WTC11 (cell line): ENCODE data around the gene PDE4B. TPM values are rescaled to one million over a fixed set of nuclear protein-coding genes. Genes with fewer than 3 reads are reported as not detected.

ENCODE experiments used
- ATAC-seq: fragments of 200-7000 bp; cut with Tn5 transposase; 2 replicates; pipeline ENCODE4 v1.10.0; 2021; ENCODE audit warnings: mild to moderate bottlenecking, moderate library complexity
- CTCF ChIA-PET: fragments of 300-600 bp; sonication (Branson Sonifier 250); formaldehyde crosslinking; loops from one replicate; lab custom pipeline; 2021; ENCODE audit warnings: antibody characterized with exemption; lab: Charles Lee
- POLR2A ChIA-PET: fragments of 350-600 bp; sonication (Branson Sonifier 250); formaldehyde crosslinking; loops from one replicate; lab custom pipeline; 2021; ENCODE audit warnings: antibody characterized with exemption; lab: Charles Lee
- DNase-seq: peaks from one replicate; pipeline ENCODE4 v3.0.0; 2021; ENCODE audit warnings: low spot score
- H3K27ac Mint-ChIP-seq: 2 replicates; pipeline ENCODE4 v1.8.0; 2021; ENCODE audit warnings: mixed read lengths
- H3K27me3 Mint-ChIP-seq: 2 replicates; pipeline ENCODE4 v1.8.0; 2021; ENCODE audit warnings: low read depth, mild to moderate bottlenecking, moderate library complexity, mixed read lengths
- H3K36me3 Mint-ChIP-seq: 2 replicates; pipeline ENCODE4 v1.8.0; 2021; ENCODE audit warnings: mixed read lengths
- H3K4me1 Mint-ChIP-seq: 2 replicates; pipeline ENCODE4 v1.8.0; 2022; ENCODE audit warnings: mixed read lengths
- H3K4me3 Mint-ChIP-seq: 2 replicates; pipeline ENCODE4 v1.8.0; 2021; ENCODE audit warnings: mild to moderate bottlenecking, moderate library complexity, mixed read lengths
- H3K9me3 Mint-ChIP-seq: 2 replicates; pipeline ENCODE4 v1.8.0; 2021; ENCODE audit warnings: mixed read lengths
- AR ChIP-seq: fragments of 250-450 bp; sonication (Bioruptor Pico); IDR thresholded peaks from 2 replicates; pipeline ENCODE4 v1.9.0; 2021; ENCODE audit warnings: mild to moderate bottlenecking
- CBFB ChIP-seq: sonication (generic); formaldehyde crosslinking; IDR thresholded peaks from 2 replicates; pipeline ENCODE4 v1.8.1; 2022; ENCODE audit warnings: mild to moderate bottlenecking, low read depth, missing genetic modification reagents
- ERG ChIP-seq: fragments of 250-450 bp; sonication (Bioruptor Pico); IDR thresholded peaks from 2 replicates; pipeline ENCODE4 v1.8.0; 2021; ENCODE audit warnings: mild to moderate bottlenecking
- ESRRA ChIP-seq: sonication (generic); formaldehyde crosslinking; IDR thresholded peaks from 2 replicates; pipeline ENCODE4 v1.8.1; 2022; ENCODE audit warnings: mild to moderate bottlenecking, missing genetic modification reagents, borderline replicate concordance
- ETV6 ChIP-seq: sonication (generic); formaldehyde crosslinking; IDR thresholded peaks from 2 replicates; pipeline ENCODE4 v1.8.1; 2022; ENCODE audit warnings: mild to moderate bottlenecking, missing genetic modification reagents
- FOXP1 ChIP-seq: sonication (generic); formaldehyde crosslinking; IDR thresholded peaks from 2 replicates; pipeline ENCODE4 v1.8.0; 2022; ENCODE audit warnings: missing genetic modification reagents, mild to moderate bottlenecking, moderate library complexity, borderline replicate concordance
- HMGXB4 ChIP-seq: sonication (generic); formaldehyde crosslinking; IDR thresholded peaks from 2 replicates; pipeline ENCODE4 v1.8.1; 2023; ENCODE audit warnings: mild to moderate bottlenecking, moderate library complexity, missing genetic modification reagents
- IRF1 ChIP-seq: sonication (generic); formaldehyde crosslinking; IDR thresholded peaks from 2 replicates; pipeline ENCODE4 v1.8.0; 2023; ENCODE audit warnings: missing genetic modification reagents
- MXD4 ChIP-seq: fragments of 250-450 bp; sonication (Bioruptor Pico); IDR thresholded peaks from 2 replicates; pipeline ENCODE4 v1.8.0; 2021; ENCODE audit warnings: mild to moderate bottlenecking, moderate library complexity, borderline replicate concordance
- NFYB ChIP-seq: sonication (generic); formaldehyde crosslinking; conservative IDR thresholded peaks from 2 replicates; pipeline ENCODE4 v1.8.0; 2022; ENCODE audit warnings: low read depth, missing genetic modification reagents
- PRDM15 ChIP-seq: sonication (generic); formaldehyde crosslinking; IDR thresholded peaks from 2 replicates; pipeline ENCODE4 v1.8.0; 2022; ENCODE audit warnings: missing genetic modification reagents
- TEAD4 ChIP-seq: sonication (generic); formaldehyde crosslinking; IDR thresholded peaks from 2 replicates; pipeline ENCODE4 v1.8.0; 2022; ENCODE audit warnings: mild to moderate bottlenecking, missing genetic modification reagents
- ZBTB43 ChIP-seq: sonication (generic); formaldehyde crosslinking; IDR thresholded peaks from 2 replicates; pipeline ENCODE4 v1.8.1; 2023; ENCODE audit warnings: mild to moderate bottlenecking, missing genetic modification reagents
- ZNF512 ChIP-seq: sonication (generic); formaldehyde crosslinking; IDR thresholded peaks from 2 replicates; pipeline ENCODE4 v1.8.1; 2022; ENCODE audit warnings: missing genetic modification reagents, borderline replicate concordance
- total RNA-seq: library from RNA; stranded (reverse); gene quantifications from 3 replicates; pipeline ENCODE4 v1.2.3, GENCODE V29; 2021

Gene PDE4B
- total RNA-seq, 1 experiment from 2014 or later = 8.0 TPM

GRCh38 chr1:66295803-66296202, 503.1 kb downstream of the PDE4B start (continued):
- TF ChIP-seq PRDM15 (CRISPR knock-in tag) = no peak
- no peak for TF ChIP-seq ERG (CRISPR knock-in tag)

GRCh38 chr1:66296370-66296769, 503.7 kb downstream of the PDE4B start:
- H3K4me1 Mint-ChIP-seq = no peaks in the 10 kb centered on the region
- no peaks in the 10 kb centered on the region for H3K27me3 Mint-ChIP-seq
- ChIA-PET POLR2A (no interaction called here), CTCF (no interaction called here)
- H3K4me3 Mint-ChIP-seq = no peak overlapping the region
- no peaks in the 10 kb centered on the region for H3K36me3 Mint-ChIP-seq
- TF ChIP-seq HMGXB4 (CRISPR knock-in tag) = no peak
- TF ChIP-seq CBFB = no peak
- no peak for TF ChIP-seq MXD4 (CRISPR knock-in tag)
- TF ChIP-seq TEAD4 (CRISPR knock-in tag) = no peak
- no peak for TF ChIP-seq ZNF512 (CRISPR knock-in tag)
- TF ChIP-seq ESRRA (CRISPR knock-in tag) = no peak
- no peak for TF ChIP-seq AR (CRISPR knock-in tag)
- TF ChIP-seq IRF1 (CRISPR knock-in tag) = no peak
- no peak for TF ChIP-seq FOXP1
- TF ChIP-seq ZBTB43 = no peak
- TF ChIP-seq ETV6 (CRISPR knock-in tag) = no peak
- no peak for TF ChIP-seq NFYB
- no peak overlapping the region for H3K27ac Mint-ChIP-seq
- DNase-seq = no peak
- ATAC-seq = no peak
- H3K9me3 Mint-ChIP-seq = no peaks in the 10 kb centered on the region
